HG03457 (cell line): ENCODE measurements around the gene GIPC3.

Source experiments
- ATAC-seq: cut with Tn5 transposase; IDR thresholded peaks from one replicate; pipeline ENCODE4 v1.9.1; 2021; ENCODE audit warnings: moderate number of reproducible peaks; ENCODE audit not compliant: unreplicated experiment

GIPC3 gene

DNA sequence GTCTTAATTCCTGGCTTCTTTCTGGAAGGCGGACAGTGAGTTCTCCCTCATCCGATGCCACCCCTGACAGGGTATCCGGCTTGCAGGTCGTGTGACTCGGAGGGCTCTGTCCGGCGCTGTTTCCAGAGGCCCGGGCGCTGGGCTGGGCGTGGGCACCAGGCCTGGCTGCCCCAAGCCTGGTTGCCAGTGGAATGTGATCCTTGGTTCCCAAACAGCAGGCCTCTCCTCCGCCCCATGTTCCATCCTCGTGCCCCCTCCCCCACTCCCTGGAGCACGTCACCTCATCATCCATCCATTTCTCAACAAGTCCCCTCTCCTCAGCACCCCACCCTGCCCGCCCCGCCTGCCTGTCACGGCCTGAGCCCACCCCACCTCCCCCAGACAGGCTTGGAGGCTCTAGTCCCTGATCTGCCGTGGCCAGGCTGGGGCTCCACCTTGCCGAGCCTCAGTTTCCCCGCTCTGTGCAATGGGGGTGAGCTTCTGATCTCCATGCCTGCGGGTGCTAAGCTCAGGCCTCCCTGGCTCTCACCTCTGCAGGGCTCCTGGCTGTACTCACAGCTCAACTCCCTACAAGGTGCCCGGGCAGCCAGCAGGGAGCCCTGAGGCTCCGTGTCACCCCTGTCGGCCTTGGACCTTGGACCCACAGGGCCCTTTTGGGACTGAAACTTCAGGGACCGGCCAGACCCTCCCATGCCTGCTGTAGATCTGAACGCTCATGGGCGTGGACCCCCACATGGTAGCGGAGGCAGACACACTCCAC, 19.1 kb downstream of the GIPC3 start:
- no peak for ATAC-seq

DNA sequence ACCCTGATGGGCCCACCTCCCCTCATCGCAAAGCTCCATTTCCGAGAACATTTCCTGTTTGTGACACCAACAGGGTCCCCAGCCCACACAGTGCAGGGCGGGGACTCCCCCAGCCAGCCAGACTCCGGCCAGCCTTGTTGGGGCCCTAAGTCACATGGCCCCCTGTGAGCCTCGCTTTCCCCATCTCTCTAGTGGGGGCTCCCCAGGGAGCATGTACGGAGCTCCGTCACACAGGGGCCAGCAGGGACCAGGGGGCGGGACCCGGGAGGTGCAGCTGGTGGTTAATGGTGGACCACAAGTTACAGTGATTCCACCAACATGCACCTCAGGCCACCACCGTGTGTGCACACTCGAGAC, 19.7 kb downstream of the GIPC3 start:
- no peak for ATAC-seq

DNA sequence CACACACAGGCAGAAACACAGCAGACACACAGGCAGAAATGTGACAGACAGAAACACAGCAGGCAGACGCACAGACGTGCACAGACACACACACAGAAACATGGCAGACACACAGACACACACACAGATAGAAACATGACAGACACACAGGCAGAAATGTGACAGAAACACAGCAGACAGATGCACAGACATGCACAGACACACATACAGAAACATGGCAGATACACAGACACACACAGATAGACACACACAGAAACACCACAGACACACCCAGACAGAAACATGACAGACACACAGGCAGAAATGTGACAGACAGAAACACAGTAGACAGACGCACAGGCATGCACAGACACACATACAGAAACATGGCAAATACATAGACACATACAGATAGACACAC, 20.1 kb downstream of the GIPC3 start:
- ATAC-seq: no peak

DNA sequence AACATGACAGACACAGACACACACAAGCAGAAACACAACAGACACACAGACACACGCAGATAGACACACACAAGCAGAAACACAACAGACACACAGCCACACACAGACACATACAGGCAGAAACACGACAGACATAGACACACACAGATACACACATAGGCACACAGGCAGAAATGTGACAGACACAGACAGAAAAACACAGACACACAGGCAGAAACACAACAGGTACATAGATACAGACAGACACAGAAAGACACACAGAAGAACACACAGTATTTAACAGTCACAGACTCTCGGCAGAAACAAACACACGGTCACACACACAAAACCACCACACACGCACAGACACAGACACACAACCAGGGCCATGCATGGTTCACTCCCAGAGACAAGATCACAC, 20.5 kb downstream of the GIPC3 start:
- ATAC-seq: no peak

DNA sequence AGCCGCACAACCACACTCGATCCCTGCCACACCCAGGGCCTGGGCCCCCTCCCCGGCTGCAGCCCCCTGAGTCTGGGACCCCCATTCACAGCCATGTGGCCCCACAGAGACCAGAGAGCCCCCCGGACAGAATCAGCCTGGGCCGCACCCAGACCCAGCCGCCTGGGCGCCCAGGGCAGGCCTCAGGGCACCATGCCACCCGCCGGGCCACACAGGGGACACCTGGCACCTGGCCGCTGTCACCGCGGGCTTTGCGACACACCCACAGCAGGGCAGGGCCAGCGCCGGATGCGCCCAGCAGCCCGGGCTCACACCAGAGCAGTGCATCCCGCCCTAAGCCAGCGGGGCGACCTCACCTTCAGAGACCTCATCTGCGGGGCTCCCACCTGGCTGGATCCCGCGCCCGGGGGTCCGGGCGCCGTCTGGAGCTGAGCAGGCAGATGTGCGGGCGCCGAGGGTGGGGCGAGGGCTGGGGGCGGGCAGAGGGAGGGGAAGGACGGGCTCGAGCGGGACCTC, 21.0 kb downstream of the GIPC3 start:
- ATAC-seq: no peak

DNA sequence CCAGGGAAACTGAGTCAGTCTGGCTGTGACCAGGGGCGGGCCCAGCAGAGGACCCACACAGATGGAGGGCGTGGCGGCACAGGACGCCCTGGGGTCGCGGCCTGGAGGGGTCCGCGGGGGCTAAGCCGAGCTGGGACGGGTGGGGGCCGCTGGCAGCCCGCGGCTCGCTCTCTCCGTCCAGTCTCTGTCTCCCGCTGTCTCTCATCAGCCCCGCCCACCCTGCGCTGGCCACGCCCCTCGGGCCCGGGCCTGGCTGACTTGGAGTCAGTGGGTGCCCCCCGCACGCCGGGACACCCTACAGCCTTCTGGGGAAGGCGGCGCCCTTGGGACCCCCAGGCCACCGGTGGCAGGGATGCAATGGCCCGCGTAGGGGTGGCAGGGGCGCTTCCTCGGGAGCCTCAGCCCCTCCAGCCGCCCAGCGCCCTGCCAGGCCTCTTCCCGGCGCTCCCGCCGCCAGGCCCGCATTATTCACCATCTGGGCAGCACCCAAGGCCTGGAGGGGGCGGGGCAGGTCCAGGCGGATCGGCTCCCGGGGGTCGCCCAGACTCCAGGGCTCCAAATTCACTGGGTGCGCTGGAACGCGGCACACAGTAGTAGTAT, 21.5 kb downstream of the GIPC3 start, which contains the start of gene TBXA2R:
Gene TBXA2R, minus strand, starts transcription at position 186 of the 600 bp plus-strand sequence. CDS start 6,241 bp downstream, outside the sequence.
- no peak for ATAC-seq

DNA sequence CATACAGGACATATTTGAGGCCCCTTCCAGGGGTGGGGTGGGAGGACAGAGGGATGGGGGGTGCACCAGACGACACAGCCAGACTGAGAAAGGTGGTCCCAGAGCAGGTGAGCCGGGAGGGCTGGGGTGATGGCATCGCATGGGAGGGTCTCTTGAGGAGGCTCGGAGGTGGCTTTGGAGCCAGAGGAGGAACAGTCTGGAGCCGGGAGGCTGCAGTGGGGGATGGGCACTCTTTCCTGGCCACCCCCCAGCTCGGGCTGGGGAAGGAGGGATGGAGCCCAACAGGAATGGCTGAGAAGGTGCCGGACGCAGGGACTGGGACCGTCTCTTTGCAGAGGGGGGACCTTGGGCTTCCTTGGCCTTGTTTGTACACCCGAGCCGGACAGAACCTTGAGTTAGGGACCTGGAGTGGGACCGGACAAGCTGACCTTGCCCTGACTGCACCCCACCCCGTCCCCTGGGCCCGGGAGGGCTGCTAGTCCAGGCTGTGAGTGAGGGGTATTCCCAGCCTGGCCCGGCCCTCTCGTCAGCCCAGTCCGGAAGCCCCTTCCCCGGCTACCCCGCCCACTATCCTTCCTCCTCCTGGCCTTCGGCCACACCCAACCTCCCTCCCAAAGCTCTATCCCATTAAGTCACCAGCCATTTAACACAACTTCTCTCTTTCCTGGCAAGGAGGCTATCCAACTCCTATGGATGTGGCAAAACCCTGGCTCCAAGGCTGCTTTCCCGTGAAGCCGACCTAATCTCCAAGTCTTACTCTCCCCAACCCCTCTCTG, 22.2 kb downstream of the GIPC3 start:
- no peak for ATAC-seq

DNA sequence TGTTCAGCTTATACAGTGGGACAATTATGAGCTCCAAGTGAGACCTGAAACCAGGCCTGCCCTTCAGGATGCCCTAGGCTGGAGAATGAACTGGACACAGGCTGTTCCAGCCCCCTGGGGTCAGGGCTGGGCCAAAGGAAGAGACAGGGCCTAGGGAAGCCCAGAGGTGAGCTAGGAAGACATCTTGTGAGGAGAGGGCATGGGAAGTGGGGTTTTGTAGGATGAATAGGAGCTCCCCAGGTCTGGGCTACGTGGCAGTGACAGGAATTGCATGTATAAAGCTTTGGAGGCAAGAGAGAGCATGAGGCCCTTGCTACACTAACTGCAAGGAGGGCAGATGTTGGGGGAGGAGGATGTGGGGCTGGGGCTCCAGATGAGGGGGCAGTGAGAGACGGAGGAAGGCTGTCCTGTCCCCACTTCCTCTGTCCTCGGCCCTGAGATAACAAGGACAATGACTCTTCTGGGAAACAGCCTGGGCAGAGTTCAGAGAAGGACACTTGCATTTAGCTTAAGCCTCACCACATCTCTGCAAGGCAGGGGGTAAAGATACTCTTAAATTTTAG, 22.9 kb downstream of the GIPC3 start:
- ATAC-seq: no peak

DNA sequence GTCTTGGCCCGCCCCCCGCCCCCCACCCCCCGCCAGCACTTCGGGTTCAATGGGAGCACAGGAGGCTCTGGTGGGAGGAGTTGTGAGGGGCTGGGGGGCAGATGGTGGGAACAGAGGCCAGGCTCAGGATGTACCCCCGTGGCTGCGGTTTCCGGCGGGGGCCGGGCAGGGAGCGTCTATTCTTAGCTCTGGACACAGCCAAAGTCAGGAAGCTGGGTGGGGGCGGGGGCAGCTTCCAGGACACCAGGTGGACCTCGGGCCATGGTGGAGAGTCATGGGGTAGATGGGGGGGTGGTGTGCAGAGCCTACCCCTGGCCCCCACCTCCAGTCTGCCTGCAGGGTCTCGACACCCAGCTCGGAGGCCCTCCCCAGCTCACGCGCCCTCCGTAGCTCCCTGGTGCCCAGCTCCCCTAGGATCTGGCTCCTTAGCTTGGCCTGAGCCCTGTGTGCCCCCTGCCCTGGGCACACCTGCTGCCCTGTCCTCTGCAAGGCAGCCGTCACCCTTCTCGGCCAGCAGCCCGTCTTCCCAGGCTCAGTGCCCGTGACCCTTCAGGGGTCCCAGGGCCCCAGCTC, 23.6 kb downstream of the GIPC3 start:
- ATAC-seq: no peak

DNA sequence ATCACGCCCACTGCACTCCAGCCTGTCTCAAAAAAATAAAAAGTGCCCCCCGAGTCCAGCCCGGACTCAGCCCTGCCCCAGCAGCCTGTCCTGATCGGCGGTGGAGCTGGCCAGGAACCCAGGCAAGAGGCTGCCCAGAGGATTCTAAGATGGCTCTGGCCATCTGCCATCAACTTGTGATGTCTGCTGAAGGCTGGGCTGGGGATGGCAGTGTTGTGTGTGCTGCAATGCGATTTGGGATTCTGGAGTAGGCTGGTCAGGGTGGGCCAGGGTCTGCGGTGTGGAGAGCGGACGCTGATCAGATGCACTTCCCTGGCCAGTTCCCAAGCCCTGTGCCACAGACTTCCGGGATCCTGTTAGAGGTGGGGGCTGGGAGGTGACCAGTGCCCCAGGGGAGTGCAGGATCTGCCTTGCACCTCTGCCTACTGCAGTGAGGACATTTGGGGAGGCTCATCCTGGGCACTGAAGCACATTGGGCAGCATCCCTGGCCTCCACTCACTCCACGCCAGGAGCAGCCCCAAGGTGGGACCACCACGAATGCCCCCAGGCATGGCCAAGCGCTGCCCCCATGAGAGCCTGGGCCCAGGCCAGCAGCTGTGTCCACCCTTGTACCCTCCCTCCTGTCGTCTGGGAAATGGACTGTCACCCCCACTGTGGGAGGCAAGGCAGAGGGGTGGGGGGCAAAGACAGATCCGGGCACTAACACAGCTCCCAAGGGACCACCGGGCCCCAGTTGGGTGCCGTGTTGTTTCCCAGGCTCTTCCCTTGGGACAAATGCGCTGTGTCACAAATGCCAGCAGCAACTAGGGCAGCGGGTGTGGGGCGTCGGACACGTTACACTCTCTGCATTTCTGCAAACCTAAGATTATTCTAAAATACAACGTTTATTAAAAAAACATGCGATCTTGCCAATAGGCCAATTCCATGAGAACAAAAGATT, 24.8 kb downstream of the GIPC3 start:
- no peak for ATAC-seq

DNA sequence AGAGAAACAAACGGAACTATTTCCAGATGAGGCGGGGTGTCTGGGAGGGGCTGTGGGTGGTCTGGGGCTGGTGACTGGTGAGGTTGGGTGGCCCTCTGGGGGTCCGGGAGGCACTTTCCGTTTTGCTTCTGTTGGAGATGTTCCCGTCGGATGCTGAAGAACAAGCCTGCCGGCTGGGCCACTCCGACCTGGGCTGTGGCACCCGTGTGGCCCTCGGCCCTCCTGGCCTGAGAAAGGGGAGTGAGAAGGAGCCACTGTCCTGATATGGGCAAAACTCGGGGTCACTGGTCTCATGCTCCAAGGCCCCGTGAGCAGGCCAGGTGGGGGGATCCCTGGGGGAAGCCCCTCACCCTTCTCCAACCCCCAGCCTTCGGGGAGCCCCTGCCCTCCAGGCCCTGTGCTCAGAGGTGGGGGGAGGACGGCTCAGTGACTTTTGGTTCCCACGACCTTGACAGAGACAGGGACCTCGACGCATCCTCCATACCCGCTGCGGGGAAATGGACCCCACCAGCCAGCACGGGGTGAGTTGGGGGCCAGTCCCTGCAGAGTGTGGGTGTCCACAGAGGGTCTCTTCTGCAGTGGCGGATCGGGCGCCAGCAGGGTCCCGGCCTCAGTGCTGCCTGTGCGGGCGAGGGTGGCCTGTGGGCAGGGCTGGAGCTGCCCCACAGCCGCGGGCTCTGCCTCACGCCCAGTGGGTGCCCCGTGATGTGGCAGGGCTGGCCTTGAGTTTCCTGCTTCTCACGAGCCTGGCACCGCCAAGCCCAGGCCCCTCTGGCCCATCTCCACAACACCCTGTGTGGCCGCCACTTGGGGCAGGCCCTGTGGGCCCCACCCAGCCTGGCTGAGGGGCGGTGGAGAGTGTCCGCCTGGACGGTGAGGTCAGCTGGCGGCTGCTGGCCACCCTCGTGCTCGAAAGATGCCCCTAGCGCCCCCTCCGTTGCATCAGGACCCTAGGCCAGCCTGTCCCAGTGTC, 25.8 kb downstream of the GIPC3 start:
- ATAC-seq: no peak

DNA sequence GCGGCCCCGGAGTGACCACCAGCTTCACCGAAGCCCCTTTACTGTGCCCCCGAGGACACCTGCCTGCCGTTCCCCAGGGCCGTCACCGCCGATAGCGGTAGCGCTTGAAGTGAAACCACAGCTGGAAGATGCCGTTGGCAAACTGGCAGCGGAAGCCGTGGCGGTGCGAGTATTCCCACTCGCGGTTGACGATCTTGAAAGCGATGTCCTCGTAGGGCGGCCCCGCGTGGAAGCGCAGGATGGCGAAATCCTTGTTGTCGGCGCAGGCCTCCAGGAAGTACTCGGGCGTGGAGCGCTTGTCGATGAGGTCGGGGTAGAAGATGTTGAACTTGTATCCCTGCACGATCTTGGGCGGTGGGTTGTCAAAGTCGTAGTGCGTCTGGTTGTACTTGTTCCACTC, 26.6 kb downstream of the GIPC3 start:
- no peak for ATAC-seq

DNA sequence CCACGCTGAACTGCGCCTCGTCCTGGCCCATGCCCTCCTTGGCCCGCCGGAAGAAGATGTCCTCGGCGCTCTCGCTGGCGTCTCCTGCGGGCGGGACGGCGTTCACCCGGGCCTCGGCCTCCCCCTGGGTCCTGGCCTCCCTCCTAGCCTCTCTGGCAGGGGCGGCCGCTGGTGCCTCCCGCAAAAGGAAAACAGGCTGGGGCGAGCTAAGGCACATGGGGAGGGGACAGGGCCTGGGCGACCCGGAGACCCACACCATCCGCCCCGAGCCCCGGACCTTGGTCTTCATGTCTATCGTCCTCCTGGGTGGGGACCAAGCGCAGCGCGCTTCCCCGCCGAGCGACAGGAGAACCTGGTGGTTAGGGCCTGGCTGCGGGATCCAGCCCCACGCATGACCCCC, 27.1 kb downstream of the GIPC3 start:
- no peak for ATAC-seq

DNA sequence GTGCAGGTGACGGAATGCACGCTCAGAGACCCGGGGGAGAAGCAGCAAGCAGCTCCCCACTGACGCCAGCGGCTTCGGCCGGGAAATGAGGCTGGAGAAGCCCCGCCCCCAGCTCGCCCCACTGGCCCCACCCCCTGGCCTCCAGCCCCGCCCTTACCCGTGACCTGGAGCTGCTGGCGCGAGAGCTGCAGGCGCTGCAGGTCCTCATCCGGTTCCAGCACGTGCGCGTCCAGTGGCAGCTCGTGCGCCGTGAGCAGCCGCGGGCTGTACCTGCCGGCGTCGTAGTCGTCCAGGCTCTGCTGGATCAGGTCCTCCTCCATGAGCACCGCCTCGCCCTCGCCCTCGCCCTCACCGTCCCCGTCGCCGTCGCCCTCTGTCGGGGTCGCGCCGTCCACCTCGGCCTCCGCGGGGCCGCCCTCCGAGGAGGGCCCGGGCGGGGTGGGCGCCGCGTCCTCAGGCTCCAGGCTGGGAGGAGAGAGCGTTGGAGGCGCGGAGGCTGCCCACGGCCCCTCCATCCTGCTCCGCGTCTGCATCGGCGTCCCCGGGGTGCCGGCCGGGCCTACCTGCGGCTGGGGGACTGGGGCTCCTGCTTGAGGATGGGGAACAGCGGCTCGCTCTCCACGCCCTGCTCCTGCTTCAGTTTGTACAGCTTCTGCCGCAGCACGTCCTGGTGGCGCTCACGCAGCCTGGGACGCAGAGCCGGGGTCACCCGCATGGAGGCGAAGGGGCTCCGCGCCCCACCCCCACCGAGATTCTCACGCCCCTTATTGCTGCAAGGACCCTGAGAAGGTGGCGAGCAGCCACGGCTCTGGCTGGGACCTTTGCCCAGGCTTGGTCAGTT, 27.8 kb downstream of the GIPC3 start:
- no peak for ATAC-seq

DNA sequence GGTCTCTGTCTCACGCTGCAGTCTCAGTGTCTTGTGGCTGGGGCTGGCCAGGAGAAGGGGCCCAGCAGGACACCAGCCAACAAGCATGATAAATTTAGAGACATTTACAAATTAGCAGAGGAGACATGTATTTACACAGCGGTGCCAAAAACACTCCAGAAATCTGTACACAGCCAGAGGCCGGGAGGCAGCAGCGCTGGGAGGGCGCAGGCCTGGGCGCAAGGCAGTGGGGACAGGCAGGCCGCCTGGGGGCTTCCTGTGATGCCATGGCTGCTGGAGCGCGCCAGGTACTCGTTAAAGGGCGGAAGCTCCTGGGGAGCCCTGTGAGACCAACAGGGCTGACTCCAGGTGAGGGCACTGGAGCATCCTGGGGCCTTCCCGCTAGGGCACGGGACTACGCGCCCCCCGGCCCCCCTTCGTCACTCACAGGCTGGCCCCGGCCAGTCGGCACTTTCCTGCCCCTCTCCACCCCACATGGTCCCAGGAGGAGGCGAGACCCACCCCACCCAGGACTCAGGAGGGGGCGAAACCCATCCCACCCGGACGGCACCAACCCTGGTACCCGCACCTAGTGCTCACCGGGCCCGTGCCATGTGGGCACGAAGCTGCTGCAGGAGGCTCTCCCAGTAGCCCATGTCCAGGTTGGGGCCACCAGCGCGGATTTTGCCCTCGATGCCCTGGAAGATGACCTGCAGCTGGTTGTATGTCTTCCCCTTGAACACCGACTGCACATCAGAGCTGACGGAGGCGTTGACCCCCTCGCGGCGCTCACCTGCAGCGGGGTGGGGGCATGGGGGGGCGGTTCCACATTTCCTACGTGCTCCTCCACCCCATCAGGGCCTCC, 28.8 kb downstream of the GIPC3 start:
- no peak for ATAC-seq

DNA sequence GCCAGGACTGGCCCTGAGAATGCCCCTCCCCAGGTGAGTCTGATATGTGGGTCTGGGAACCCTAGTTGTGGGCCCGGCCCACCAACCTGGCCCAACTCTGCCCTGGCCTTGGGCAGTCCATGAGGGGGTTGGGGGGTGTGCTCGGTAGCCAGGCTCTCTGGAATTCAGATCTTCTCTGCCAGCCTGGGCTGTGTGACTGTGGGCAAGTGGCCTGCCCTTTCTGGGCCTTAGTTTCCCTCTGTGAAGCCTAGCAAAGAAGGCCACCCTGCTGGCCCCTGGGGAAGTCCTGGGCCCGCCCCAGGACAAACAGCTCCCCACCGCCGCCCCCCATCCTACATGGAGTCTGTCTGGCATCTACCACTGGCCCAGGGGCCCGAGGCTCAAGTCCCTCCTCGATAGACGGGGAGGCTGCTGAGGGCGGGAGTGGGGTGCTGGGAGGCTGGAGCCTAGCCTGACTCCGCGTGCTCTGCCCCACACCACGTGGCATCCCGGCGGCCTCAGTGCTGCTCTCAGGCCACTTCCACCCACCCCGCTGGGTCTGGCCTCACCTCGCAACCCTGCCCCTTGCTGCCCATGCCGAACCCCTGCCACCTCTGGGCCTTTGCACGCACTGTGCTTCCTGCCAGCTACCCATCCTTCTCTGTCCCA, 29.7 kb downstream of the GIPC3 start:
- no peak for ATAC-seq
